Measurements from ENCODE around the gene FYB2. TPM values are rescaled to one million over a fixed set of nuclear protein-coding genes. Genes with fewer than 3 reads are reported as not detected.

FYB2 gene
- total RNA-seq, 4 donors from 2014 or later: 0.26 to 8.6 (median 4.7) TPM

GRCh38 chr1:56814205-56814604, 5.0 kb downstream of the FYB2 start:
- no peaks in the 10 kb centered on the region for H3K36me3 ChIP-seq
- TF ChIP-seq POLR2A (IDR thresholded peaks at IDR 0.05) (no peak), CTCF (IDR thresholded peaks at IDR 0.05) (no peak)
- no peaks in the 10 kb centered on the region for H3K4me1 ChIP-seq
- no peak for DNase-seq
- H3K27me3 ChIP-seq: no peaks in the 10 kb centered on the region
- no peak overlapping the region for H3K27ac ChIP-seq
- intact Hi-C loops (cut with DNase I; ENCODE audit: low total_unique reads): no loop called here
- no peak overlapping the region for H3K4me3 ChIP-seq
- no peaks in the 10 kb centered on the region for H3K9me3 ChIP-seq

- no peak overlapping the region for H3K27ac ChIP-seq
- H3K4me1 ChIP-seq: no peaks in the 10 kb centered on the region
- DNase-seq: no peak
- H3K9me3 ChIP-seq: no peaks in the 10 kb centered on the region
- intact Hi-C loops (cut with DNase I; ENCODE audit: low total_unique reads): no loop called here
- no peak overlapping the region for H3K4me3 ChIP-seq
- TF ChIP-seq CTCF (IDR thresholded peaks at IDR 0.05) (no peak), POLR2A (IDR thresholded peaks at IDR 0.05) (no peak)
- no peaks in the 10 kb centered on the region for H3K27me3 ChIP-seq
- H3K36me3 ChIP-seq: no peaks in the 10 kb centered on the region
Observed at GRCh38 chr1:56811331-56811730, 7.9 kb downstream of the FYB2 start.

- TF ChIP-seq POLR2A (IDR thresholded peaks at IDR 0.05) (no peak), CTCF (IDR thresholded peaks at IDR 0.05) (no peak)
- DNase-seq: no peak
- H3K4me3 ChIP-seq: no peak overlapping the region
- no peak overlapping the region for H3K27ac ChIP-seq
- H3K4me1 ChIP-seq: no peaks in the 10 kb centered on the region
- H3K9me3 ChIP-seq: no peaks in the 10 kb centered on the region
- no peaks in the 10 kb centered on the region for H3K36me3 ChIP-seq
- intact Hi-C loops (cut with DNase I; ENCODE audit: low total_unique reads): no loop called here
- H3K27me3 ChIP-seq: no peaks in the 10 kb centered on the region
Observed at GRCh38 chr1:56808410-56808809, 10.8 kb downstream of the FYB2 start.

- intact Hi-C loops (cut with DNase I; ENCODE audit: low total_unique reads): no loop called here
- H3K27ac ChIP-seq: no peak overlapping the region
- H3K4me1 ChIP-seq: no peaks in the 10 kb centered on the region
- DNase-seq: no peak
- H3K9me3 ChIP-seq: no peaks in the 10 kb centered on the region
- H3K36me3 ChIP-seq: no peaks in the 10 kb centered on the region
- no peaks in the 10 kb centered on the region for H3K27me3 ChIP-seq
- TF ChIP-seq POLR2A (IDR thresholded peaks at IDR 0.05) (no peak), CTCF (IDR thresholded peaks at IDR 0.05) (no peak)
- H3K4me3 ChIP-seq: no peak overlapping the region
Observed at GRCh38 chr1:56806804-56807203, 12.4 kb downstream of the FYB2 start.

GRCh38 chr1:56803561-56804156, 15.5 kb downstream of the FYB2 start:
- Histone ChIP-seq H3K27ac (no peak overlapping the region), H3K27me3 (no peaks in the 10 kb centered on the region), H3K9me3 (no peaks in the 10 kb centered on the region), H3K36me3 (no peaks in the 10 kb centered on the region), H3K4me1 (no peaks in the 10 kb centered on the region), H3K4me3 (no peak overlapping the region)
- no peak for DNase-seq
- intact Hi-C loops (cut with DNase I; ENCODE audit: low total_unique reads): no loop called here
- TF ChIP-seq CTCF (IDR thresholded peaks at IDR 0.05): no peak
- no peak for TF ChIP-seq POLR2A (IDR thresholded peaks at IDR 0.05)
